GM13977 (cell line): ENCODE results near the gene VPS33A.
A peak's percentile ranks its signal among the peaks of the same experiment; 100 is the strongest.

ENCODE experiments used
- DNase-seq: peaks from one replicate; pipeline ENCODE4 v3.0.0; 2012; ENCODE audit warnings: low spot score
- CTCF ChIP-seq: IDR thresholded peaks from 2 replicates; pipeline ENCODE4 v1.5.1; 2012; ENCODE audit warnings: mild to moderate bottlenecking, control low read depth; ENCODE audit not compliant: insufficient read depth; ENCODE audit errors: extremely low read depth, missing control alignments
- in situ Hi-C: fragments of 300-500 bp; cut with MboI; formaldehyde crosslinking; loops from one replicate; pipeline ENCODE4 v1.12.0; 2022; ENCODE audit warnings: low sequenced_read_pairs, low pct_unique_long_range_greater_than_20kb, mixed read lengths, inconsistent platforms; ENCODE audit not compliant: unreplicated experiment

VPS33A gene

GRCh38 chr12:122194804-122195203 is 71.5 kb downstream of the VPS33A start:
- no peak for DNase-seq
- in situ Hi-C loops: no loop called here
- no peak for TF ChIP-seq CTCF

- TF ChIP-seq CTCF: no peak
- DNase-seq: no peak
- in situ Hi-C loops: no loop called here
Measured at GRCh38 chr12:122192441-122192840, 73.9 kb downstream of the VPS33A start.

GRCh38 chr12:122190842-122191668 is 75.2 kb downstream of the VPS33A start:
- in situ Hi-C loops: no loop called here
- peak; percentile 89 for DNase-seq
- peak; percentile 94 for TF ChIP-seq CTCF

DNA sequence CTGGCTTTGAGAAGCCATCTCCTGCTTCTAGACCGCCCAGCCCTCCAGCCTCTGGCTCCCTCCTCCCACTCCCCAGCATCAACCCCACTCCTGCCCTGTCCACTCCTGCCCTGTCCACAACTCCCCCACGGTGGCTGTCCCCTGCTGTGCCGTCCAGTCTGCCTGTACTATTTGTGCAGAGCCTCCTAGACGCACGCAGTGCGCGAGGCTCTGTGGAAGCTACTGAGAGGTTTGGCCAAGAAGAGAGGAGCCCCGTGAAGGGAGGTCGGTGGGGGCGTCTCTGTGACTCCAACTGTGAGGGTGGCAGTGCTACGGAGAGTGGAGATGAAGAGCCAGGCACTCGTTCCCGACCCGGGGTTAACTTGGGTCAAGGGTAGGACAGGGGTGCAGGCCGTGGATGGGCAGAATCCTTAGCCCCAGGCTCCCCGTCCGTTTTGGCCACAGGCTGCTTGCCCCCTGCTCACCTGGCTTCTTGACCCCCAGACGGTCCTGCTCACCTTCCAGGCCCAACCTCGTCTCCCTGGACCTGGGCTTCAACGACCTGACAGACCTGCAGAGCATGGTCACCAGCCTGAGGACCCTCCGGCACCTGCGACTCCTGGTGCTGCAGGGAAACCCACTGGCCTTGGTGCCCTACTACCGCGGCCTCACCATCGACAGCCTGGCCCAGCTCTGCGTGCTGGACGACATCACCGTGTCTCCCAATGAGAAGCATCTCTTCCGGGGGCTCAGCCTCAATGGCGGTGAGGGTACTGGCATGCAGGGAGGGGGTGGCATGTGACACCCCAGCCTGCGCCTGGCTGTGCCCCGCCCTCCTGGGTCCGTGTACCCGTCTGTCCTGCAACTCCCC is 76.4 kb downstream of the VPS33A start:
- in situ Hi-C loops: loop anchor here (10.0 kb wide), 1 partner anchor 135 kb away; no protein-coding TSS in a partner anchor
- no peak for TF ChIP-seq CTCF

GRCh38 chr12:122187466-122187865 is 78.8 kb downstream of the VPS33A start:
- in situ Hi-C loops: loop anchor here (10.0 kb wide), 1 partner anchor 133 kb away; no protein-coding TSS in a partner anchor
- TF ChIP-seq CTCF: no peak
- no peak for DNase-seq

More for the DNA sequence above, 76.4 kb downstream of the VPS33A start:
- no peak for DNase-seq

DNA sequence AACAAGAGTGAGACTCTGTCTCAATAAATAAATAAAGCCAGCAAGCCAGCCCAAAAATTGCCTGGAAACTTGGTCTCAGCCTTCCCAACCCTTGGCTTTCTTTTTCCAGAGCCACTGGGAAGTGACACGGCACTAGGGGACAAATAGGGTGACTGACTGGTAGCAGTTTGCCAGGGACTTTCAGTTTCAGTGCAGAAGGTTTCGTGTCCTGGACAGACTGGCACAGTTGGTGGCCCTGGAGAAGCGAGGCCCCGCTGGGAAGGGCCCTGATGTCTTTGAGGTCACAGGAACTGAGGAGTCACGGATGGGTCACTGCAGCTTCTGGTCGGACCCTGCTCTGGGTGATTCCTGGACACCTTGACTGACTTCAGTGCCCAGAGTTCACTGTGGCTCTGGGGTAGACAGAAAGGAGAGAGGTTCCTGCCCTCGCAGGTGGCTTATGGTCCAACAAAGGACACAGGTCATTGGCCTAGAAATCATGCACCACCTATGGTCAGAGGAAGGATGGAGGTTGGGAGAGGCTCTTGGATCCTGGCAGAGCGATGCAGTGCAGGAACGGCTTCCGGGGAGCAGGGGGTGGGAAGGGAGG is 80.7 kb downstream of the VPS33A start:
- in situ Hi-C loops: loop anchor here (10.0 kb wide), 1 partner anchor 131 kb away; no protein-coding TSS in a partner anchor
- TF ChIP-seq CTCF: no peak
- DNase-seq: no peak
